ENCODE results near the gene PIK3C2B.

DNA sequence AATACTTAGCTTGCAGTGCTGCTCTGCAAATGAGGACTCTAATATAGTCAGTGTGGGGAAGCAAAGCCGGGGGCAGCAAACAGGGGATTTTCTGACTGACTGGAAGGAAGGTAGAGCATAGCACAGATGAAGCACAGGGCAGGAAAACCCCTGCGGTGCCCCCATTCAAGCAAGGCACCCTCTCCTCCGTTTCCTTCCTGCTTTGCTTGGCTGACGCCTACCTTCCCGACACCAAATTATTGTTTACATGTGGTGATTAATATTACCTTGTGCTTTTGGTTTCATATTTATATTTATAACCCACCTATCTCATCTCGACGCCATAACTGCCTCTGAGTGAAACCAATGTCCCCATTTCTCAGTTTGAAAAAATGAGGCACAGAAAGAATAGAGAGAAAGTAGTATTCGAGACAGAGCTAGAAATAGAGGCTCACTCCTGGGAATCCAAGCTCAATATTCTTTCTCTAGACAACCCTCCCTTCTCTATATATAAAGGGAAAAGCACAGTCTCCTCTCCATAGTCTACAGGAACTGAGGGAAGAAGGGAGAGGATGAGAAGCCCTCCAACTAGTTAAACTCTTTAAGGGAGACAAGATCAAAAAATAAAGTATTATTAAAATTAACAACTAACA is 41.3 kb downstream of the PIK3C2B start:
- TF ChIP-seq, protein P1, sequence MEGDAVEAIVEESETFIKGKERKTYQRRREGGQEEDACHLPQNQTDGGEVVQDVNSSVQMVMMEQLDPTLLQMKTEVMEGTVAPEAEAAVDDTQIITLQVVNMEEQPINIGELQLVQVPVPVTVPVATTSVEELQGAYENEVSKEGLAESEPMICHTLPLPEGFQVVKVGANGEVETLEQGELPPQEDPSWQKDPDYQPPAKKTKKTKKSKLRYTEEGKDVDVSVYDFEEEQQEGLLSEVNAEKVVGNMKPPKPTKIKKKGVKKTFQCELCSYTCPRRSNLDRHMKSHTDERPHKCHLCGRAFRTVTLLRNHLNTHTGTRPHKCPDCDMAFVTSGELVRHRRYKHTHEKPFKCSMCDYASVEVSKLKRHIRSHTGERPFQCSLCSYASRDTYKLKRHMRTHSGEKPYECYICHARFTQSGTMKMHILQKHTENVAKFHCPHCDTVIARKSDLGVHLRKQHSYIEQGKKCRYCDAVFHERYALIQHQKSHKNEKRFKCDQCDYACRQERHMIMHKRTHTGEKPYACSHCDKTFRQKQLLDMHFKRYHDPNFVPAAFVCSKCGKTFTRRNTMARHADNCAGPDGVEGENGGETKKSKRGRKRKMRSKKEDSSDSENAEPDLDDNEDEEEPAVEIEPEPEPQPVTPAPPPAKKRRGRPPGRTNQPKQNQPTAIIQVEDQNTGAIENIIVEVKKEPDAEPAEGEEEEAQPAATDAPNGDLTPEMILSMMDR (IDR thresholded peaks at IDR 0.05), result no peak
- no peak for TF ChIP-seq EP300 (IDR thresholded peaks at IDR 0.05)

All from sigmoid colon (tissue), 4 donors.